WTC11 (cell line): Measurements from ENCODE around the gene IRAK2. TPM values are rescaled to one million over a fixed set of nuclear protein-coding genes. Genes with fewer than 3 reads are reported as not detected.

Source experiments
- ATAC-seq: fragments of 200-7000 bp; cut with Tn5 transposase; 2 replicates; pipeline ENCODE4 v1.10.0; 2021; ENCODE audit warnings: mild to moderate bottlenecking, moderate library complexity
- CTCF ChIA-PET: fragments of 300-600 bp; sonication (Branson Sonifier 250); formaldehyde crosslinking; loops from one replicate; lab custom pipeline; 2021; ENCODE audit warnings: antibody characterized with exemption; lab: Charles Lee
- POLR2A ChIA-PET: fragments of 350-600 bp; sonication (Branson Sonifier 250); formaldehyde crosslinking; loops from one replicate; lab custom pipeline; 2021; ENCODE audit warnings: antibody characterized with exemption; lab: Charles Lee
- DNase-seq: peaks from one replicate; pipeline ENCODE4 v3.0.0; 2021; ENCODE audit warnings: low spot score
- H3K27ac Mint-ChIP-seq: 2 replicates; pipeline ENCODE4 v1.8.0; 2021; ENCODE audit warnings: mixed read lengths
- H3K27me3 Mint-ChIP-seq: 2 replicates; pipeline ENCODE4 v1.8.0; 2021; ENCODE audit warnings: low read depth, mild to moderate bottlenecking, moderate library complexity, mixed read lengths
- H3K36me3 Mint-ChIP-seq: 2 replicates; pipeline ENCODE4 v1.8.0; 2021; ENCODE audit warnings: mixed read lengths
- H3K4me1 Mint-ChIP-seq: 2 replicates; pipeline ENCODE4 v1.8.0; 2022; ENCODE audit warnings: mixed read lengths
- H3K4me3 Mint-ChIP-seq: 2 replicates; pipeline ENCODE4 v1.8.0; 2021; ENCODE audit warnings: mild to moderate bottlenecking, moderate library complexity, mixed read lengths
- H3K9me3 Mint-ChIP-seq: 2 replicates; pipeline ENCODE4 v1.8.0; 2021; ENCODE audit warnings: mixed read lengths
- CREM ChIP-seq: sonication (generic); formaldehyde crosslinking; IDR thresholded peaks from 2 replicates; pipeline ENCODE4 v1.8.1; 2022; ENCODE audit warnings: mild to moderate bottlenecking, missing genetic modification reagents, moderate library complexity
- ELF4 ChIP-seq: sonication (generic); formaldehyde crosslinking; IDR thresholded peaks from 2 replicates; pipeline ENCODE4 v1.8.1; 2022; ENCODE audit warnings: low read depth, mild to moderate bottlenecking, moderate library complexity, missing genetic modification reagents
- EMX1 ChIP-seq: fragments of 250-450 bp; sonication (Bioruptor Pico); IDR thresholded peaks from 2 replicates; pipeline ENCODE4 v1.8.0; 2021; ENCODE audit warnings: mild to moderate bottlenecking
- FOXP4 ChIP-seq: sonication (generic); formaldehyde crosslinking; IDR thresholded peaks from 2 replicates; pipeline ENCODE4 v1.8.0; 2022; ENCODE audit warnings: mild to moderate bottlenecking, missing genetic modification reagents
- HMGA2 ChIP-seq: fragments of 250-450 bp; sonication (Bioruptor Pico); IDR thresholded peaks from 2 replicates; pipeline ENCODE4 v1.4.0; 2021; ENCODE audit warnings: mild to moderate bottlenecking, moderate library complexity
- IRF2 ChIP-seq: sonication (generic); formaldehyde crosslinking; IDR thresholded peaks from 2 replicates; pipeline ENCODE4 v1.8.0; 2022; ENCODE audit warnings: low read depth, missing genetic modification reagents, borderline replicate concordance
- NR3C1 ChIP-seq: sonication (generic); formaldehyde crosslinking; conservative IDR thresholded peaks from 2 replicates; pipeline ENCODE4 v1.8.1; 2023; ENCODE audit warnings: low read depth, mild to moderate bottlenecking, missing genetic modification reagents
- ZNF121 ChIP-seq: sonication (generic); formaldehyde crosslinking; IDR thresholded peaks from 2 replicates; pipeline ENCODE4 v1.8.0; 2023; ENCODE audit warnings: missing genetic modification reagents
- ZNF416 ChIP-seq: fragments of 250-450 bp; sonication (Bioruptor Pico); IDR thresholded peaks from 2 replicates; pipeline ENCODE4 v1.9.0; 2021; ENCODE audit warnings: mild to moderate bottlenecking, inconsistent platforms
- ZNF425 ChIP-seq: fragments of 250-450 bp; sonication (Bioruptor Pico); conservative IDR thresholded peaks from 2 replicates; pipeline ENCODE4 v1.9.0; 2021; ENCODE audit warnings: mild to moderate bottlenecking
- ZNF512 ChIP-seq: sonication (generic); formaldehyde crosslinking; IDR thresholded peaks from 2 replicates; pipeline ENCODE4 v1.8.1; 2022; ENCODE audit warnings: missing genetic modification reagents, borderline replicate concordance
- total RNA-seq: library from RNA; stranded (reverse); gene quantifications from 3 replicates; pipeline ENCODE4 v1.2.3, GENCODE V29; 2021
- TF ChIP-seq, protein P1 (sequence below): fragments of 250-450 bp; sonication (Bioruptor Pico); IDR thresholded peaks from 2 replicates; pipeline ENCODE4 v2.1.2; 2022; ENCODE audit warnings: mild to moderate bottlenecking, moderate library complexity

IRAK2 gene
- total RNA-seq, 1 experiment from 2014 or later: 1.4 TPM

- ChIA-PET CTCF (interaction anchor here (0.5 to 1.9 kb wide), 9 partner anchors 10 to 547 kb away, joined by 3 to 19 read pairs (median 4); partner anchors contain the start of genes IRAK2 and TATDN2), POLR2A (no interaction called here)
- H3K27ac Mint-ChIP-seq: no peak overlapping the region
- no peaks in the 10 kb centered on the region for H3K27me3 Mint-ChIP-seq
- peaks cover 35% of the 10 kb centered on the region for H3K36me3 Mint-ChIP-seq
- no peak overlapping the region for H3K4me3 Mint-ChIP-seq
- no peaks in the 10 kb centered on the region for H3K9me3 Mint-ChIP-seq
- TF ChIP-seq IRF2: no peak
- no peak for TF ChIP-seq HMGA2 (CRISPR knock-in tag)
- no peak for TF ChIP-seq ZNF425 (CRISPR knock-in tag)
- TF ChIP-seq, protein P1, sequence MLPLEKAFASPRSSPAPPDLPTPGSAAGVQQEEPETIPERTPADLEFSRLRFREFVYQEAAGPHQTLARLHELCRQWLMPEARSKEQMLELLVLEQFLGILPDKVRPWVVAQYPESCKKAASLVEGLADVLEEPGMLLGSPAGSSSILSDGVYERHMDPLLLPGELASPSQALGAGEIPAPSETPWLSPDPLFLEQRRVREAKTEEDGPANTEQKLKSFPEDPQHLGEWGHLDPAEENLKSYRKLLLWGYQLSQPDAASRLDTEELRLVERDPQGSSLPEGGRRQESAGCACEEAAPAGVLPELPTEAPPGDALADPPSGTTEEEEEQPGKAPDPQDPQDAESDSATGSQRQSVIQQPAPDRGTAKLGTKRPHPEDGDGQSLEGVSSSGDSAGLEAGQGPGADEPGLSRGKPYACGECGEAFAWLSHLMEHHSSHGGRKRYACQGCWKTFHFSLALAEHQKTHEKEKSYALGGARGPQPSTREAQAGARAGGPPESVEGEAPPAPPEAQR (CRISPR knock-in tag): no peak
- no peak for TF ChIP-seq CREM
- no peak for TF ChIP-seq EMX1 (CRISPR knock-in tag)
- TF ChIP-seq ELF4 (CRISPR knock-in tag): no peak
- DNase-seq (no peak), ATAC-seq (no peak)
- H3K4me1 Mint-ChIP-seq: no peaks in the 10 kb centered on the region
Measured at GRCh38 chr3:10279384-10280176, 114.9 kb downstream of the IRAK2 start.

- Mint-ChIP-seq H3K4me1 (no peaks in the 10 kb centered on the region), H3K9me3 (no peaks in the 10 kb centered on the region), H3K27me3 (no peaks in the 10 kb centered on the region), H3K36me3 (peaks cover 35% of the 10 kb centered on the region), H3K27ac (no peak overlapping the region), H3K4me3 (no peak overlapping the region)
- TF ChIP-seq ZNF512 (CRISPR knock-in tag) (no peak), NR3C1 (no peak)
- POLR2A ChIA-PET: no interaction called here
- no peak for DNase-seq
- ATAC-seq: peak; percentile 67
- CTCF ChIA-PET: interaction anchor here (0.5 to 1.9 kb wide), 8 partner anchors 9 to 166 kb away, joined by 3 to 19 read pairs (median 4); partner anchors contain the start of genes IRAK2 and TATDN2
Measured at GRCh38 chr3:10280177-10280529, 115.4 kb downstream of the IRAK2 start.

GRCh38 chr3:10280571-10280970, 115.9 kb downstream of the IRAK2 start:
- no peak for DNase-seq
- no peak overlapping the region for H3K27ac Mint-ChIP-seq
- TF ChIP-seq FOXP4 (CRISPR knock-in tag) (no peak), ZNF416 (CRISPR knock-in tag) (no peak), EMX1 (CRISPR knock-in tag) (no peak), ZNF121 (CRISPR knock-in tag) (no peak), ELF4 (CRISPR knock-in tag) (no peak)
- TF ChIP-seq, all 79 proteins: peak for 0
- ATAC-seq: no peak
- H3K36me3 Mint-ChIP-seq: peaks cover 35% of the 10 kb centered on the region
- CTCF ChIA-PET: interaction anchor here (0.7 to 1.9 kb wide), 4 partner anchors 17 to 115 kb away, joined by 3 to 19 read pairs (median 4); partner anchors contain the start of genes IRAK2 and TATDN2
- H3K9me3 Mint-ChIP-seq: no peaks in the 10 kb centered on the region
- no peaks in the 10 kb centered on the region for H3K4me1 Mint-ChIP-seq
- no peak overlapping the region for H3K4me3 Mint-ChIP-seq
- H3K27me3 Mint-ChIP-seq: no peaks in the 10 kb centered on the region
- POLR2A ChIA-PET: no interaction called here
